ENCODE measurements around the gene IL7R. TPM values are rescaled to one million over a fixed set of nuclear protein-coding genes. Genes with fewer than 3 reads are reported as not detected.

Gene IL7R
- total and polyA plus RNA-seq, 8 donors = 2.2 to 124 (median 7.5) TPM

DNA sequence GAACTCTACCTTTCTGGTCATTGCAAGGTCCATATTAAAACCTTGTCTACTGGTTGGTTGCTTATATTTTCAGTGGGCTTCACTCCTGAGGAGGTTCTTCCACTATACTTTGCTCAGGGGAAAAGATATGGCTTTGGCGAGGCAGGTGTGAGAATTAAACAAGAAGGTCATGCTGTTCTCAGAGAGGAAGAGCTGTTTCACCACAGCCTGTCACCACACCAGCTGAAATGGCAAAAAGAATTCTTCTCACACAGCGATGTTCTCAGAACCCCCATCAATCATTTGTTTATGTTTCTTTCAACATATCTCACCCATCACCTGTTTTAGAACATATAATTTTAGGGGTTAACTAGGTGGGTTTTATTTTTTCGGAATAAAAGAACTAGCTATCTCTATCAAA lies 43.1 kb downstream of the IL7R start:
- no peaks in the 10 kb centered on the region for H3K4me1 ChIP-seq
- WGBS, 5 donors = 38 to 47% (median 43%) methylated on average over 3 of the region's 3 CpGs
- no peaks in the 10 kb centered on the region for H3K9me3 ChIP-seq
- H3K36me3 ChIP-seq = no peaks in the 10 kb centered on the region
- TF ChIP-seq POLR2A (IDR thresholded peaks at IDR 0.05) (no peak), EP300 (IDR thresholded peaks at IDR 0.05) (no peak)
- DNase-seq = no peak
- no peak overlapping the region for H3K4me3 ChIP-seq
- no peak overlapping the region for H3K27ac ChIP-seq
- H3K27me3 ChIP-seq = no peaks in the 10 kb centered on the region
- intact Hi-C loops (cut with DNase I; ENCODE audit: low total_unique reads) = no loop called here

DNA sequence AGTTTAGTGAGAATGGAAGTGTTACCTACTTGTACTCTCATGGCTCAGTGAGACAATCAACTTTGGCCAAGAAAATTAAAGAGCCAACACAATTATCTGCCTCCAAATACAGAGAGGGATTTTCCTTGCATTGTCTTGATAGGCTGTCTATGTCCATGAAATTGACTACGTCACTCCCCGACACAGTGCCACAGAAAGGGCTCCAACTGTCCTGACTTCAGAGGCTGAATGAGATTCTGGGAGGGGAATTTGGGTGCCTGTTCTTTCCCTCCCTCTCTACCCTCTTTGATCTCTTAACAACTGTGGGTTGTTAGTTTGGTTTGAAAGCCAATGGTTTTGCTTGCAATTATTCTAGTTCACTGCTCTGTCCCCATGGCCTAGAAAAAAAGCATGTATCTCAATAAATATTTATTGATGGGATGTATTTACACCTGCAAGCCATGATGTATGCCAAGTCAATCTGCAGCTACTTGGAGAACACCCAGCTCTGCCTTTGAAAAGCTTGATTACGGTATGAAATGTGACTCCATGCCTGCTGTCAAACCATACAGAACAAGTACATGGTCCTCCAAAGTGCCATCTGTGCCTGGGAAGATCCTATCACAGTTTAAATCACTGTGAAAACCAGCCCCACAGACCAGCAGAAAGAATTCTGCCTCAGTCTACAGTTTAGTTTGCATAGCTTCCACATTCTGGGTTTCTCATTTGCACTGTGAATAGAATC lies 44.4 kb downstream of the IL7R start:
- no peaks in the 10 kb centered on the region for H3K9me3 ChIP-seq
- 78 to 90% (median 86%) methylated on average over 3 of the region's 3 CpGs for WGBS, 5 donors
- intact Hi-C loops (cut with DNase I; ENCODE audit: low total_unique reads) = no loop called here
- no peaks in the 10 kb centered on the region for H3K27me3 ChIP-seq
- no peak for DNase-seq
- H3K4me3 ChIP-seq = no peak overlapping the region
- no peaks in the 10 kb centered on the region for H3K36me3 ChIP-seq
- no peak for TF ChIP-seq EP300 (IDR thresholded peaks at IDR 0.05)
- TF ChIP-seq, protein P1, sequence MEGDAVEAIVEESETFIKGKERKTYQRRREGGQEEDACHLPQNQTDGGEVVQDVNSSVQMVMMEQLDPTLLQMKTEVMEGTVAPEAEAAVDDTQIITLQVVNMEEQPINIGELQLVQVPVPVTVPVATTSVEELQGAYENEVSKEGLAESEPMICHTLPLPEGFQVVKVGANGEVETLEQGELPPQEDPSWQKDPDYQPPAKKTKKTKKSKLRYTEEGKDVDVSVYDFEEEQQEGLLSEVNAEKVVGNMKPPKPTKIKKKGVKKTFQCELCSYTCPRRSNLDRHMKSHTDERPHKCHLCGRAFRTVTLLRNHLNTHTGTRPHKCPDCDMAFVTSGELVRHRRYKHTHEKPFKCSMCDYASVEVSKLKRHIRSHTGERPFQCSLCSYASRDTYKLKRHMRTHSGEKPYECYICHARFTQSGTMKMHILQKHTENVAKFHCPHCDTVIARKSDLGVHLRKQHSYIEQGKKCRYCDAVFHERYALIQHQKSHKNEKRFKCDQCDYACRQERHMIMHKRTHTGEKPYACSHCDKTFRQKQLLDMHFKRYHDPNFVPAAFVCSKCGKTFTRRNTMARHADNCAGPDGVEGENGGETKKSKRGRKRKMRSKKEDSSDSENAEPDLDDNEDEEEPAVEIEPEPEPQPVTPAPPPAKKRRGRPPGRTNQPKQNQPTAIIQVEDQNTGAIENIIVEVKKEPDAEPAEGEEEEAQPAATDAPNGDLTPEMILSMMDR (IDR thresholded peaks at IDR 0.05) = no peak
- TF ChIP-seq POLR2A (IDR thresholded peaks at IDR 0.05) = no peak
- TF ChIP-seq POLR2AphosphoS5 (IDR thresholded peaks at IDR 0.05) = no peak
- H3K4me1 ChIP-seq = no peaks in the 10 kb centered on the region
- no peak overlapping the region for H3K27ac ChIP-seq

GRCh38 chr5:35902046-35902672 lies 45.5 kb downstream of the IL7R start:
- Histone ChIP-seq H3K36me3 (no peaks in the 10 kb centered on the region), H3K27ac (no peak overlapping the region), H3K4me1 (no peaks in the 10 kb centered on the region), H3K27me3 (no peaks in the 10 kb centered on the region), H3K4me3 (no peak overlapping the region), H3K9me3 (no peaks in the 10 kb centered on the region)
- intact Hi-C loops (cut with DNase I; ENCODE audit: low total_unique reads) = no loop called here
- DNase-seq = no peak
- 56 to 78% (median 64%) methylated on average over 2 of the region's 2 CpGs for WGBS, 5 donors
- TF ChIP-seq POLR2A (IDR thresholded peaks at IDR 0.05) (no peak), EP300 (IDR thresholded peaks at IDR 0.05) (no peak), POLR2AphosphoS5 (IDR thresholded peaks at IDR 0.05) (no peak)
- TF ChIP-seq, protein P1 (IDR thresholded peaks at IDR 0.05) = no peak

- WGBS, 5 donors = 81 to 92% (median 84%) methylated on average over 6 of the region's 6 CpGs
- no peak for DNase-seq
- Histone ChIP-seq H3K27ac (no peak overlapping the region), H3K36me3 (no peaks in the 10 kb centered on the region), H3K4me3 (no peak overlapping the region), H3K9me3 (no peaks in the 10 kb centered on the region), H3K27me3 (no peaks in the 10 kb centered on the region), H3K4me1 (no peaks in the 10 kb centered on the region)
- no peak for TF ChIP-seq POLR2A (IDR thresholded peaks at IDR 0.05)
- no peak for TF ChIP-seq EP300 (IDR thresholded peaks at IDR 0.05)
- TF ChIP-seq, protein P1 (IDR thresholded peaks at IDR 0.05) = no peak
- TF ChIP-seq POLR2AphosphoS5 (IDR thresholded peaks at IDR 0.05) = no peak
- intact Hi-C loops (cut with DNase I; ENCODE audit: low total_unique reads) = no loop called here
Measured at GRCh38 chr5:35903631-35904203, 47.0 kb downstream of the IL7R start.
